SK-N-SH (cell line): ENCODE data around the gene STYK1. TPM values are rescaled to one million over a fixed set of nuclear protein-coding genes. Genes with fewer than 3 reads are reported as not detected.

Experiments used
- CTCF ChIA-PET: fragments of 300-600, 350-600 bp; formaldehyde crosslinking; extraction: SDS; loops from one replicate; lab custom pipeline; 2021; lab: Yijun Ruan, JAX
- POLR2A ChIA-PET: fragments of 350-600 bp; sonication (Branson Sonifier 250); formaldehyde crosslinking; extraction: SDS; loops from one replicate; lab custom pipeline; 2020; ENCODE audit warnings: antibody characterized with exemption, inconsistent platforms; lab: Yijun Ruan, JAX
- DNase-seq: peaks from one replicate; pipeline ENCODE4 v3.0.0; 2012
- H2AFZ ChIP-seq: fragments of 200-600 bp; sonication (generic); 2 replicates; pipeline ENCODE4 v1.8.1; 2016; ENCODE audit warnings: antibody characterized with exemption, mild to moderate bottlenecking, low read depth
- H3F3A ChIP-seq: fragments of 200-600 bp; sonication (generic); replicated peaks from 2 replicates; pipeline ENCODE3; 2016; ENCODE audit warnings: antibody characterized with exemption, mild to moderate bottlenecking; ENCODE audit not compliant: insufficient read depth
- H3K27ac ChIP-seq, 2 experiments: fragments of 200-500 bp in 1 of 2; fragments of 200-600 bp in 1 of 2; sonication (Bioruptor generic) in 1 of 2; sonication (generic), shearing (Covaris generic) in 1 of 2; 2 replicates each; pipeline versions ENCODE4 v1.5.1 to v1.6.1; 2014 to 2016; ENCODE audit warnings: low read depth in 2 of 2, inconsistent platforms in 1 of 2, low read length in 1 of 2, mild to moderate bottlenecking in 1 of 2, mixed read lengths in 1 of 2
- H3K27me3 ChIP-seq: fragments of 200-600 bp; sonication (generic), shearing (Covaris generic); 2 replicates; pipeline ENCODE4 v1.6.1; 2016; ENCODE audit warnings: mixed run types; ENCODE audit not compliant: insufficient read depth
- H3K36me3 ChIP-seq, 2 experiments: fragments of 200-500 bp in 1 of 2; fragments of 200-600 bp in 1 of 2; sonication (Bioruptor generic) in 1 of 2; sonication (generic) in 1 of 2; replicated peaks in 1 of 2; 2 replicates each; pipeline versions ENCODE3 to v1.5.1; 2014 to 2016; ENCODE audit warnings: low read length in 1 of 2, mild to moderate bottlenecking in 1 of 2; ENCODE audit not compliant: insufficient read depth in 2 of 2, control insufficient read depth in 1 of 2
- H3K4me1 ChIP-seq, 2 experiments: fragments of 200-500 bp in 1 of 2; fragments of 200-600 bp in 1 of 2; sonication (Bioruptor generic) in 1 of 2; sonication (generic), shearing (Covaris generic) in 1 of 2; 2 replicates each; pipeline versions ENCODE4 v1.5.1 to v1.6.1; 2014 to 2016; ENCODE audit warnings: low read depth in 1 of 2, low read length in 1 of 2, mixed run types in 1 of 2; ENCODE audit not compliant: insufficient read depth in 2 of 2, control insufficient read depth in 1 of 2
- H3K4me2 ChIP-seq: fragments of 200-600 bp; sonication (generic), shearing (Covaris generic); 2 replicates; pipeline ENCODE4 v1.6.1; 2017; ENCODE audit warnings: mixed run types
- H3K4me3 ChIP-seq, 2 experiments: fragments of 200-500 bp in 1 of 2; fragments of 200-600 bp in 1 of 2; sonication (Bioruptor generic) in 1 of 2; sonication (generic), shearing (Covaris generic) in 1 of 2; 2 replicates each; pipeline versions ENCODE4 v1.5.1 to v1.8.1; 2014 to 2016; ENCODE audit warnings: low read depth in 2 of 2, inconsistent platforms in 1 of 2, low read length in 1 of 2, mild to moderate bottlenecking in 1 of 2, mixed read lengths in 1 of 2, moderate library complexity in 1 of 2
- H3K79me2 ChIP-seq: fragments of 200-600 bp; sonication (generic); 2 replicates; pipeline ENCODE4 v1.8.1; 2017; ENCODE audit warnings: mild to moderate bottlenecking; ENCODE audit not compliant: insufficient read depth
- H3K9ac ChIP-seq: fragments of 200-600 bp; sonication (generic); 2 replicates; pipeline ENCODE4 v1.6.1; 2017; ENCODE audit warnings: mixed run types
- H3K9me2 ChIP-seq: fragments of 200-600 bp; sonication (generic); 2 replicates; pipeline ENCODE4 v1.6.1; 2017; ENCODE audit warnings: mixed run types
- H3K9me3 ChIP-seq: fragments of 200-600 bp; sonication (generic); 2 replicates; pipeline ENCODE4 v1.6.1; 2017; ENCODE audit warnings: mixed run types, mild to moderate bottlenecking, moderate library complexity
- H4K20me1 ChIP-seq: fragments of 200-600 bp; sonication (generic); 2 replicates; pipeline ENCODE4 v1.6.1; 2017; ENCODE audit warnings: mild to moderate bottlenecking, mixed run types; ENCODE audit not compliant: insufficient read depth
- CHD2 ChIP-seq: fragments of 150-350 bp; IDR thresholded peaks from 2 replicates; pipeline ENCODE4 v1.6.1; 2018; ENCODE audit warnings: low read length; ENCODE audit not compliant: partially characterized antibody
- CTCF ChIP-seq: fragments of 200-600 bp; sonication (generic); IDR thresholded peaks from 2 replicates; pipeline ENCODE4 v1.6.1; 2017; ENCODE audit warnings: antibody characterized with exemption, mild to moderate bottlenecking, moderate library complexity
- EP300 ChIP-seq, 2 experiments: IDR thresholded peaks; 2 replicates each; pipeline versions ENCODE4 v1.4.0 to v1.6.1; 2012; ENCODE audit warnings: borderline replicate concordance in 1 of 2, low read depth in 1 of 2, low read length in 1 of 2
- EZH2phosphoT487 ChIP-seq: fragments of 200-600 bp; sonication (generic); IDR thresholded peaks from 2 replicates; pipeline ENCODE4 v1.6.1; 2017; ENCODE audit warnings: low read depth, mixed run types, mild to moderate bottlenecking, antibody characterized with exemption, moderate library complexity, borderline replicate concordance
- FOSL2 ChIP-seq: IDR thresholded peaks from 2 replicates; pipeline ENCODE4 v1.4.0; 2012; ENCODE audit warnings: low read depth, mild to moderate bottlenecking, moderate library complexity, borderline replicate concordance
- FOXJ3 ChIP-seq: sonication (generic); formaldehyde crosslinking; IDR thresholded peaks from 2 replicates; pipeline ENCODE4 v1.5.1; 2020; ENCODE audit warnings: mild to moderate bottlenecking, missing genetic modification reagents
- FOXM1 ChIP-seq: IDR thresholded peaks from 2 replicates; pipeline ENCODE4 v1.4.0; 2012; ENCODE audit warnings: low read depth, mild to moderate bottlenecking
- GABPA ChIP-seq: IDR thresholded peaks from 2 replicates; pipeline ENCODE4 v1.4.0; 2012; ENCODE audit warnings: low read depth, mild to moderate bottlenecking
- GATA2 ChIP-seq: sonication (generic); formaldehyde crosslinking; IDR thresholded peaks from 2 replicates; pipeline ENCODE4 v1.5.0; 2020; ENCODE audit warnings: mild to moderate bottlenecking, missing genetic modification reagents
- JUND ChIP-seq: IDR thresholded peaks from 2 replicates; pipeline ENCODE4 v1.4.0; 2012
- MEF2A ChIP-seq: IDR thresholded peaks from 2 replicates; pipeline ENCODE4 v1.4.0; 2012; ENCODE audit warnings: low read depth, borderline replicate concordance
- NFIC ChIP-seq: IDR thresholded peaks from 2 replicates; pipeline ENCODE4 v1.4.0; 2012; ENCODE audit warnings: borderline replicate concordance
- PBX3 ChIP-seq: IDR thresholded peaks from 2 replicates; pipeline ENCODE4; 2012
- RAD21 ChIP-seq: IDR thresholded peaks from 2 replicates; pipeline ENCODE4 v1.6.1; 2012; ENCODE audit warnings: mild to moderate bottlenecking, low read length
- RCOR1 ChIP-seq: fragments of 150-350 bp; IDR thresholded peaks from 2 replicates; pipeline ENCODE4 v1.6.1; 2017; ENCODE audit warnings: antibody characterized with exemption, low read length
- REST ChIP-seq: IDR thresholded peaks from 2 replicates; pipeline ENCODE4 v1.6.1; 2012; ENCODE audit warnings: mild to moderate bottlenecking, low read depth, low read length, moderate library complexity
- RFX5 ChIP-seq: IDR thresholded peaks from 2 replicates; pipeline ENCODE4 v1.6.1; 2012; ENCODE audit warnings: mild to moderate bottlenecking, improper control_type of control experiment, low read length
- RXRA ChIP-seq: IDR thresholded peaks from 2 replicates; pipeline ENCODE4 v1.4.0; 2012; ENCODE audit warnings: low read depth, mild to moderate bottlenecking, borderline replicate concordance
- SIN3A ChIP-seq: IDR thresholded peaks from 2 replicates; pipeline ENCODE4 v1.6.1; 2012; ENCODE audit warnings: low read depth, mild to moderate bottlenecking, low read length, moderate library complexity, borderline replicate concordance
- TAF1 ChIP-seq: IDR thresholded peaks from 2 replicates; pipeline ENCODE4 v1.6.1; 2012; ENCODE audit warnings: low read depth, mild to moderate bottlenecking, low read length, moderate library complexity, borderline replicate concordance
- TEAD4 ChIP-seq: IDR thresholded peaks from 2 replicates; pipeline ENCODE4 v1.4.0; 2012; ENCODE audit warnings: mild to moderate bottlenecking, borderline replicate concordance; ENCODE audit not compliant: insufficient read depth
- USF1 ChIP-seq: IDR thresholded peaks from 2 replicates; pipeline ENCODE4 v1.4.0; 2012; ENCODE audit warnings: low read depth, borderline replicate concordance
- ZBTB33 ChIP-seq: IDR thresholded peaks from 2 replicates; pipeline ENCODE4 v1.4.0; 2012; ENCODE audit warnings: low read depth, borderline replicate concordance
- WGBS: methylation state at CpG from one replicate; pipeline ENCODE4 v1.1.6; 2017; ENCODE audit warnings: low lambda C conversion rate; 5-methylcytosine and 5-hydroxymethylcytosine counted together
- polyA plus RNA-seq, 3 experiments: library from polyadenylated mRNA; depleted of rRNA; stranded (reverse); fragments of >200 nt; gene quantifications; 2 replicates each; pipeline ENCODE4 v1.2.3, GENCODE V29; 2012

STYK1 gene
- polyA plus RNA-seq, 1 of the 3 experiments (the other 2 are of a cell fraction): not detected

GRCh38 chr12:10613349-10614055, 60.4 kb downstream of the STYK1 start, which contains the start of gene MAGOHB:
MAGOHB (minus strand) TSS chr12:10613609; CDS start chr12:10613532, 77 bp downstream.
- H3K4me2 ChIP-seq: peak within 1 kb of the TSS; percentile 91
- ChIA-PET CTCF (interaction anchor here (1.1 kb wide), 1 partner anchor 137 kb away, joined by 4 read pairs; no protein-coding TSS in a partner anchor), POLR2A (interaction anchor here (1.2 kb wide), 1 partner anchor 558 kb away, joined by 3 read pairs; the partner anchor contains the start of gene SMIM10L1)
- no peaks in the 10 kb centered on the region for H3K9me2 ChIP-seq
- H3K9me3 ChIP-seq: no peaks in the 10 kb centered on the region
- peak within 1 kb of the TSS; percentile 89 to 95 for H3K4me3 ChIP-seq
- WGBS: 1% methylated on average over 32 of the region's 45 CpGs
- H3F3A ChIP-seq: peaks cover 9% of the 10 kb centered on the region
- H2AFZ ChIP-seq: peak within 1 kb of the TSS; percentile 94
- H4K20me1 ChIP-seq: no peaks in the 10 kb centered on the region
- peak; percentile 82 for DNase-seq
- H3K36me3 ChIP-seq: peaks cover 22 to 23% of the 10 kb centered on the region in 2 experiments
- H3K79me2 ChIP-seq: peaks cover 27% of the 10 kb centered on the region
- no peaks in the 10 kb centered on the region for H3K27me3 ChIP-seq
- H3K4me1 ChIP-seq: peaks cover 6 to 10% of the 10 kb centered on the region in 2 experiments
- H3K27ac ChIP-seq: peak within 1 kb of the TSS; percentile 75 to 86
- peak within 1 kb of the TSS; percentile 95 for H3K9ac ChIP-seq
- no peak for TF ChIP-seq RAD21
- TF ChIP-seq RFX5: no peak; the same call in 1 of the 2 replicates
- TF ChIP-seq CHD2: peak; percentile 99
- no peak for TF ChIP-seq JUND
- no peak for TF ChIP-seq CTCF
- peak; percentile 97 for TF ChIP-seq ZBTB33
- TF ChIP-seq FOSL2: no peak
- no peak for TF ChIP-seq RXRA
- no peak for TF ChIP-seq FOXM1
- no peak for TF ChIP-seq FOXJ3 (CRISPR knock-in tag)
- no peak for TF ChIP-seq MEF2A
- peak; percentile 68 for TF ChIP-seq REST
- TF ChIP-seq EZH2phosphoT487: no peak
- no peak for TF ChIP-seq GATA2 (CRISPR knock-in tag)
- peak; percentile 50; the same call in 1 of the 2 replicates for TF ChIP-seq GABPA
- no peak; the same call in 1 of the 2 replicates for TF ChIP-seq NFIC
- TF ChIP-seq EP300 (IDR thresholded peaks at IDR 0.05; ENCODE audit: borderline replicate concordance in 1 of 2, low read depth in 1 of 2, low read length in 1 of 2): no peak
- no peak for TF ChIP-seq PBX3
- peak; percentile 38; the same call in 1 of the 2 replicates for TF ChIP-seq RCOR1
- TF ChIP-seq SIN3A: peak; percentile 93; the same call in 1 of the 2 replicates
- TF ChIP-seq TAF1: peak; percentile 76
- TF ChIP-seq USF1: no peak
- TF ChIP-seq TEAD4: no peak
